Activated CD4-positive, alpha-beta T cell treated with anti-CD3 and anti-CD28 coated beads, Interleukin-2, amount 50 U/mL, for 48 hours (primary cell): ENCODE data around the gene GPR75.

ENCODE experiments used
- DNase-seq, 2 experiments: peaks; one replicate each; pipeline ENCODE4 v3.0.0-alpha.2; 2020

Gene GPR75

DNA sequence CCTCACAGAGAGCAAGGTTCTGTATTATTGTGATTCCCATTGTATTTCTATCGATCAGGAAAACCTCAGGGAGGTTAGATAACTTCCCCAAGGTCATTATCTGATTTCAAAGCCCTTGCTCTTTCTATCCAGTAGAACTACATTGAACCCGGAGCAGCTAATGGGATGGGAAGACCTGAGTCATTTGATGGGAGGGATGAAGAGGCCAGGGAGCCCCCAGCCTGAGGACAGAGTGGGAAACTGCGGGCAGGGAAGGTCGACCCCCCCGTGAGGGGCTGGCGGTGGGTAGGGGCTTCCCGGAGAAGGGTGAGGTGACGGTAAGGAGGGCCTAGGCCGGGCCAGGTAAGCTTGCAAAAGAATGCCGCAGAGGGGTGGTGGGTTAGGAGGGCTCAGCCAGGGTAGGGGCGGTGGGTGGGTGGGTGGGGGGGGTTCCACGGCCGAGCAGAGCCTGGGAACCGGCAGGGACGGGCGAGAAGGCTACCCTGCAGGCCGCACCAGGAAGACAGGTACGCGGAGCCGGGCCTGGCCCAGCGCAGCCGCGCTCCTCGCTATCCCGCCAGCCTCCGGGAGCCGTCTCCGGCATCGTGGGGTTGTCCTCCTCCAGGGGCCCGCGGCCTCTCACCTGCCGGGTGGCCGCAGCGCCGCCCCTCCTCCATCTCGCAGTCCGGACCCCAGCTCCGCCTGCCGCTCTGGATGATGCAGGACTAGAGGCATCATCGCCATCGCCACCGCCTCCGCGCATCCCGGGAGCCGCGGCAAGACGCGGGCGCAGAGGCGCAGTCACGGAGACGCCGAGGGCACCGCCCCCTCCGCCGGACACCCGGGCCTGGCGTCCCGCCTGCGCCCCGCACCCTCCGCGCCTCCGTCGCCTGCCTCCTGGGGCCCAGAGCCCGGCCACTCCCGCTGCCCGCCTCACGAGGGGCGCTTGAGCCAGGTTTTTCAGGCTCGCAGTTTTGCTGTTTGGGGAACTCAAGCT lies at the start of gene GPR75:
Gene GPR75 (minus strand): TSS at position 762 of the 976 bp plus-strand sequence. CDS start 5,211 bp downstream, outside the sequence.
- DNase-seq: no peak

DNA sequence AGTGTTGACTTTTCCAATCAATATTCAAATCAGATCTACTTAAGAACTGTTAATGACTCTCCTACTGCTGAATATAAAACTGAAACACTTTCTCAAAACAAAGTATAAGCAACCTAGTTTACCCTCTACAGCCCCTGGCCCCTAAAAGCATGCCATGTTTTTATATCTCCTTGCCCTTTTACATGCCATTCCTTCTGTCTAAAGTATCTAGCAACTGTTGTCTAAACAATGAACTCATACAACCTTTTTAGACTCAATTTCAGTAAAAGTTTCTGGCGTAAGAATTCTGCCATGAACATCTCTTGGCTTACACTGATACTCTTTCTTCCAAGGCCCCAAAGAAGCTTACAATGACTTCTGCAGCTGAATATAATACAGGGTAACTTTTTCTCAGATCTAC lies 47.8 kb upstream of the GPR75 start:
- DNase-seq: no peak

DNA sequence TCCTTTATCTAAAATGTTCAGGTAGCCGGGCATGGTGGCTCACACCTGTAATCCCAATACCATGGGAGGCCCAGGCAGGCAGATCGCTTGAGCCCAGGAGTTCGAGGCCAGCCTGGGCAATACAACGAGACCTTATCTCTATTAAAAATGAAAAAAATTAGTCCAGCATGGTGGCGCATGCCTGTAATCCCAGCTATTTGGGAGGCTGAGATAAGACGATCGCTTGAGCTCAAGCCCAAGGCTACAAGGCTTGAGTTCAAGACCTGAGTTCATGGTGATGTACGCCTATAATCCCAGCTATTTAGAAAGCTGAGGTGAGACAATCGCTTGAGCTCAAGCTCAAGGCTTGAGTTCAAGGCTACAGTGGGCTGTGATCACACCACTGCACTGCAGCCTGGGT lies 45.6 kb upstream of the GPR75 start:
- no peak for DNase-seq

DNA sequence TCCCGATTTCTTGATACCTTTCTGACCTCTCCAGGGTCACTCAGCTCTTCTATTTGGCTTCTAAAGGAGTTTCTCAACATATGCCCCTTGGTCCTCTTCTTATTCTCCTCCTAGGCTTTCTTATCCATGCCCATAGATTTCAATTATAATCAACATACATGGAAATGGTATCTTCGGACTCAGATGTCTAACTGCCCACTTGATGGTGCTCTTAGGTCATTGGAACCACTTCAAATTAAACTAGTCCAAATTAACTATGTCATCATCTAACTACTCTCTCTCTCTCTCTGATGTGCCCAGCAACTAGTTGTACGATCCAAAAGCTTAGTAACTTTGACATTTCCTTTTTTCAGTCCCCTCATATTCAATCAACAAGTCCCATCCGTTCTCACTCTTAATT lies 43.2 kb upstream of the GPR75 start:
- no peak for DNase-seq

DNA sequence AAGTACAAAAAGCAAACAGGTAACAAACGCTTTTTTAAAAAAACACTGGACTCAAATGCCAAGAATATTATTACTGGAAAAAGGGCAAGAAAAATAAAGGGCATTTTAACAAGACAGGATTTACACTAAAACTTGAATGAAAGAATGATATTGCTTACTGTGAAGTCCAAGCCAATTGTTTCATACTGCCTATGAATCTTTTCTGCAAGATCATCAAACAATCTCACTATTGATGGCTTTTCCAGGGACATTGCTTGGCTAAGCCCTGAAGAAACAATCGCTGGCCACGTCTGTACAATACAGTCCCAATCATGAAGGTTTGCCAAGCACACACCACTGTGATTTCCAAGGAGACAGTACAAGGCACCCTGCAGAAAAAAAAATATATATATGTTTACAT lies 41.4 kb upstream of the GPR75 start:
- no peak for DNase-seq

DNA sequence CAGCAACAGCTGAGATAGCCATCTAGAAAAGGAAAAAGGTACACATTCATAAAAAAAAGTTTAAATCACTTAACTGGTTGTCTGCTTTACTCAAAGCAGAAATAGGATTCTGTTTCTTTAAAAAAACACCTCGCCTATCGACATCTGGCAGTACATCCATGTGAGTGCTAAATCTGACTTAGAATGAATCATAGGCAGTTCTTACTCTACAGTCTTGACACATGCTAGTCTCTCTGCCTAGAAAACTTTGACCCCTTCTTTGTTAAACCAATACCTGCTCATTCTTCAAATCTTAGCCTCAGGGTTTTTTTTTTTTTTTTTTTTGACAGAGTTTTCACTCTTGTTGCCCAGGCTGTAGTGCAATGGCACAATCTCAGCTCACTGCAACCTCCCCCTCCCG lies 37.1 kb upstream of the GPR75 start:
- DNase-seq: no peak

DNA sequence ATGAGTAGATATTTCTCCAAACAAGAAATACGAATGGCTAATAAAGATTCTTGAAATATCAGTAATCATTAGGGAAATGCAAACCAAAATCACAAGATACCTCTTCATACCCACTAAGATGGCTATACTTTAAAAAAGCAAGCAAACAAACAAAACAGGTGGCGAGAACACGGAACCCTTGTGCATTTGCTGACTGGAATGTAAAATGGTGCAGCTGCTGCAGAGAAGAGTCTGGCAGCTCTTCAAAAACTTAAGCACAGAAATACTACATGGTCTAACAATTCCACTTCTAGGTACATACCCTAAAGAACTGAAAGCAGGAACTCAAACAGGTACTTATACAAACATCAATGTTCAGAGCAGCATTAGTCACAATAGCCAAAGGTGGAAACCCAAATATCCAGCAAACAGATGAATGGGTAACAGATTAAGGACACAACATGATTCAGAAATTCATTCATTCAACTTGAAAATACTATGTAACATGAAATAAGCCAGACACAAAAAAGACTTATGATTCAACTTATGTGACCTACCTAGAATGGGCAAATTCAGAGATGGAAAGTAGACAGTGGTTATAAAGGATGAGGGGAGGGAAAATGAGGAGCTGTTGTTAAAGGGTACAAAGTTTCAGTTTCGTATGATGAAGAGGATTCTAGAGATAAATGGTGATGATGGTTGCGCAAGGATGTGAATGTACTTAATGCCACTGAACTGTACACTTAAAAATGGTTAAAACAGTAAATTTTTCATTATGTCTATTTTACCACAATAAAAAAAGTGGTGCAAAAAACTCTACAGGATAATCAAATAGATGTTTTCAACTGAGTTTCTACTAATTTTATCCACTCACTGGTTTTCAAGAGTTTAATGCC lies 26.9 kb upstream of the GPR75 start:
- DNase-seq: no peak

DNA sequence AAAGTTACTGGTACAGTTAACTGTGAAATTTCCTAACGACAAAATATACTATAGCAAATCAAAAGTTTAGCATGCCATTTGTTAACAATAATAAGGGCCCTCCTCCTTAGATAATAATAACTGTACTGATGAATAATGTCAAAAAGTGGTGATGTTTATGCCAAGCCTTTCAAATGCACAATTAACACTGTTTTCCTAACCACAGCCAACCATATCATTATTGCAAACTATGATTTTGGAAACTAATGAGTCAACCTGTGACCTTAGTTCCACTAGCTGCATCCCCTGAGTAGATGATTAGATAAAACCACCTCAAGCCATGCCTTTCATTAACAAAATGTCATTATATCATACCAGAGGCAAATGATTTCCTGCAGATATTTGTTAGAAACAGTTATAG lies 25.1 kb upstream of the GPR75 start:
- DNase-seq: no peak

DNA sequence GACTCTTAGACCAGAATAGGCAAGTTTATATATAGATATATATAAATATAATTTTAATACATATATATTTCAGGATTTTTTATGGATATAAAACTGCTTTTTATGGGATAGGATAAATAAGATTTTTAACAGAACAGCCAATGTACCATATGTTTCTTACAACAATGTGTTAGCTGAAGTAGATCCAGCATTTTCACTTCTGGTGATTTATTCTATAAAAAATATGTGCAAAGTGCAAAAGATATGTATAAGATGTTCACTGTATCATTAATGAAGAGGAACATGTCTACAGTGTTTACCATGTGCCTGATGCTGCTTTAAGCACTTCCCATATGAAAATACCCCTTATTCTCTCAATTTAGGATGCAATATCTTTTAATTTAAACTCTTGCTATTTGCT lies 22.2 kb upstream of the GPR75 start:
- DNase-seq: no peak

DNA sequence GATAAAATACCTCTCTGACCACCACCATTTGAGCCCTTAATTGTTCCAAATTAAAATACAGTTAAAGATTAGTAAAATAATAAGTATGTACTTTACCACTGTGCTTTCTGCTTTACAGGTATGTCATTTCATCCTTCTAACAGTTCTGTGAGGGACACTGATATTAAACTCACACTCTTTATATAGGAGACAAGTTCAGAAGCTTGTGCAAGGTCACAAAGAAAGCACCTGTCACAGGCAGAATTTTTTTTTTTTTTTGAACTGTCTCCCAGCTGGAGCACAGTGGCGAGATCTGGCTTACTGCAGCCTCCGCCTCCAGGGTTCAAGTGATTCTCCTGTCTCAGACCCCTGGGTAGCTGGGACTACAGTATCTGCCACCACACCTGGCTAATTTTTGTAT lies 21.6 kb upstream of the GPR75 start:
- DNase-seq: no peak

DNA sequence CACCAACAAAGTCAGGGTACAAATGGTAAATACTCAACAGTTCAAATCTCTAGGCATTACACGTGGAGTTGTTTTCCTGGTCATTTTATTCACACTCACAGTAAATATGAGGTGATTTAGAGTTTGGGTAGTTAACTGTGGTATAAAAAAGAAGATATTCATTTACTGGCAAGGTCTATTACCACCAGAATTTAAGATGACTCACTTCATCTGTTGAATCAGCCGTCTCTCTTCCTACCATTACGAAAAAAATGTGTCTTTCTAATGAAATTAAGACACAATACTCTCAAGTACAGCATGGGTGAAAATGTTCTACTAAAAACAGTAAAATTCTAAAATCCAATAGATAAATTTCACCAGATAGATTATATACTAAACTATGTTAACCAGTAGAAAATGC lies 21.0 kb upstream of the GPR75 start:
- DNase-seq: no peak

DNA sequence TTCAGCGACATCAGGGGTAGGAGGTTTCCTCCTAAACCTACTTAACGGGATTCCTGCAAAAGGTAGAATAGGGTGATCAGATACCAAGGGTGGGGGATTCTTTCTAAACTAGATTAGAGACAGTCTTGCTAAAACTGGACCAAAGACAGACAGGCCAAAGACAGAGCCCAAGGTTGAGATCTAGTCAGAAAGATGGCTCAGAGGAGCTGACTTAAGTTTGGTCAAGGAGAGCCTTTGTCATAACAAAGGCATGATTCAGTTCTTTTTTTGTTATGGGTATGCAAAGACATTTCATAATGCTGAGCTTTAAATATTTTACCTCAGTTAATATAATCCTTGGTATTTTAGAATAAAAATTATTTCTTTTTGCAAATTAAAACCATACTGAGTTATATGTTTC lies 17.8 kb upstream of the GPR75 start:
- DNase-seq: no peak

DNA sequence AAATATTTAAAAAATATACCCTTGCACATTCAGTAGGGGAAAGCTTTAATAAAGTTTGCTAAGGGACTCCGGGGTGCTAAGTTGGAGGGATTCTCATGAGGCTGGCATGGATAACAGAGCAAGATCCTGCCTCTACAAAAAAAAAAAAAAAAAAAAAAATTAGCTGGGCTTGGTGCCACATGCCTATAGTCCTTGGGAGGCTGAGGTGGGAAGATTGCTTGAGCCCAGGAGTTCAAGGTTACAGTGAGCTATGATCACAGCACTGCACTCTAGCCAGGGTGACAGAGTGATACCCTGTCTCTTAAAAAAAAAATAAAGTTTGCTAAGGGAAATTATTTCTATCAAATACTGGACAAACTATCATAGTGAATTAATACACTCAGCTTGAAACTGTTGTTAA lies 17.3 kb upstream of the GPR75 start:
- DNase-seq: no peak

DNA sequence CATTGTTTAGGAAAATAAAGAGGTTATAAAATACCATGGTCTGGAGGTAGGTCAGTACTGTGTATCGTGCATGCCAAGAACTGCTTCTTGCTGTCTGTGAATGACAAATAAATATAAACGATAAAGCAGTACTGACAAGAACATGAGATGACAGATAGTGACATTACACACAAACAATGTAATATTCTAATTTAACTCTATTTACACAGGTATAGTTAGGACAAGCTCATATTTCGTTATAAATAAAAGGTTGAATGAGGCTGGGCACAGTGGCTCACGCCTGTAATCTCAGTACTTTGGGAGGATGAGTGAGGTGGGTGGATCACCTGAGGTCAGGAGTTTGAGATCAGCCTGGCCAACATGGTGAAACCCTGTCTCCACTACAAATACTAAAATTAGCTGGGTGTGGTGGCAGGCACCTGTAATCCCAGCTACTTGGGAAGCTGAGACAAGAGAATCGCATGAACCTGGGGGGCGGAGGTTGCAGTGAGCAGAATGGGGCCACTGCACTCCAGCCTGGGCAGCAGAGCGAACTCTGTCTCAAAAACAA lies 14.7 kb upstream of the GPR75 start:
- DNase-seq: no peak

DNA sequence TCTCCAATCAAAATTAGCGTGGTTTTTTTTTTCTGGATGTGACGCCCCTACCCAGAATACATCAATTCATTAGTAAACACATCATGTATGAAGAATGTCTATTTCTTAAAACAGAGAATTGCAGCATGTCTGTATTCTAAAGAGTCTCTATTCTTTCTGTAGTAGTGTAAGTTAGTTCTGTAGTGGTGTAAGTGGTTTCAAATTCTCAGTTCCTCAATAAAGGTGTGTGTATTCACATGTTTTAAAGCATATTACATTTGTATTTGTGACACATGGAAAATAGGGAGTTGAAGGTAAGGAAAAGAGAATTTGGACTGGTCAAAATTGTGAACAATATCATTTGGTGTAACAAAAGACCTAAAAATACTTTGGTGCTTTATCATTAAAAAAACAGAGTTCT lies 8.0 kb upstream of the GPR75 start:
- no peak for DNase-seq

DNA sequence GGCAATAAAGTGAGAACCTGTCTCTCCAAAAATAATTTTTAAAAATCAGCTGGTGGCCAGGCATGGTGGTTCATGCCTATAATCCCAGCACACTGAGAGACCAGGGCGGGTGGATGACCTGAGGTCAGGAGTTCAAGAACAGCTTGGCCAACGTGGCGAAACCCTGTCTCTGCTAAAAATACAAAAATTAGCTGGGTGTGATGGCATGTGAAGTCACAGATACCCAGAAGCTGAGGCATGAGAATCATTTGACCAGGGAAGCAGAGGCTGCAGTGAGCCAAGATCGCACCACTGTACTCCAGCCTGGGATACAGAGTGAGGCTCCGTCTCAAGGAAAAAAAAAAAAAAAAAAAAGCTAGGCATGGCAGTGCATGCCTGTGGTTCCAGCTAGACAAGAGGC lies 7.4 kb upstream of the GPR75 start:
- DNase-seq: no peak

DNA sequence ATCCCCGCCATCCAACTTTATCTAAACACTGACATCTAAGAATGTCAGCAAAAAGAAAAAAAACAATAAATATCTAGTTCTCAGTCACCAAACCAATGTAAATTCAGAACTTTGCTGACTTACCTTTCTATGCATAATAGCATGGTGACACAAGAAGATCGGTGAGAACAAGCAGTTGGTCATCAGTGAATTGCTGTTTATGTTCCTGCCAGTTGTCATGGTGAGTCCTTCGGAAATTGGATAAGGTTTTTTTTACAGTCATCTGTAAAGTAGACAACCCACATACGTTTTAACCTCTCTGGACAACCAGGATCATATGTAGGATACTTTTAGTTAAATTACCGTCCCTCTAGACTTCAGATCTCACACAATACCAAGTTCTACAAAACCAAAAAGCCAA lies 6.2 kb upstream of the GPR75 start:
- no peak for DNase-seq

DNA sequence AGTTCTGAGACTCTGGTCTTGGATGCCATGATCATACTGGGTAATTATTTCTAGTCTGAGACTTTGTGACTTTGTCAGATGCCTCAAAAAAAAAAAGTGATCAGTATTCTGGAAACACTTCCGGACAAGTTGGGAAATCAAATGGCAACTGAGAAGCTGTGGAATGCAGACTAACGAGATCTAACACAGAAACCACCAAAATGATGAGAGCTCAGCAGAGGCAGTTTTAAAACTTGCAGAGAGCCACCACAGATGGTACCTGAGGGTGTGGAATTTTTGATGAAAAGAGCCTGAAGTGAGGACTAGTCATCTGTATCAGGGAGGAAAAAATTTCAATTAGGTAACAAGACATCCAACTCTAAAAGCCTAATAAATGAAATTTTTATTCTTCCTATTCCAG lies 5.5 kb upstream of the GPR75 start:
- DNase-seq: no peak

DNA sequence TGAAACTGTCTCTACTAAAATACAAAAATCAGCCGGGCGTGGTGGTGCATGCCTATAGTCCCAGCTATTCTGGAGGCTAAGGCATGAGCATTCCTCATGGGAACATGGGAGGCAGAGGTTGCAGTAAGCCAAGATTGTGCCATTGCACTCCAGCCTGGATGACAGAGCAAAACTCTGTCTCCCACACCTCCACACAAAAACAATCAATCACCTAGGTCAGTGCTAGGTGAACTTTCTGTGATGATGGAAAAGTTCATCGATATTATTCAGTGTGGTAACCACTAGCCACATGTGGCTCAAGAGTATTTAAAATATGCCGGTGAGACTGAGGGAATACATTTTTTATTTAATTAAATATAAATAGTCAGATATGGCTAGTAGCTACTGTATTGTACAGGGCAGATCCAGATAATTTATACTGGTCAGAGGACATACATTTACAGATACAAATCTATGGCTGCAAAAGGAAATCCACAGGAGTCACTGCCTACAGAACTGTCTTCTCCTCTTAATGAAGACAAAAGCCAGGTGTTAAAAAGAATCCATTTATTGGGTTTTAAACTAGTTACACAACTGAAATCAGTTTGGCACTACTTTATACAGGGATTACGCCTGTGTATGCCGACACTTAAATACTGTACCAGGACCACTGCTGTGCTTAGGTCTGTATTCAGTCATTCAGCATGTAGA lies 3.9 kb upstream of the GPR75 start:
- no peak for DNase-seq

DNA sequence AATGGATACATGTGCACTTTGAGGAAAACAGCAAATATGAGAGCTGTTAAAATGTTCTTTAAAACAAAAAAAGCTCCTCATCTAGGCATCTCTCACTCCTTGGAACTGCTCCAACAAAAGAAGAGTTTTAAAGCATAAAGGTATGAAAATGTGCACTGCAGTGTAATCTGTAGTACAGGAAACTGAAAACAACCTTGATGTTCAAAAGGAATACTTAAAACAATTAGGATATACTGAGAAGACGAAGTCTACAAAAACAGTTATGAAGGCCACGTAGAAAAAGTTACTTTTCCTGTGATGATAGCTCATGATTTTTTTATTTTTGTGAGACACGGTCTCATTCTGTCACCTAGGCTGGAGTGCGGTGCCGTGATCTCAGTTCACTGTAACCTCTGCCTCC lies 2.1 kb upstream of the GPR75 start:
- DNase-seq: no peak

DNA sequence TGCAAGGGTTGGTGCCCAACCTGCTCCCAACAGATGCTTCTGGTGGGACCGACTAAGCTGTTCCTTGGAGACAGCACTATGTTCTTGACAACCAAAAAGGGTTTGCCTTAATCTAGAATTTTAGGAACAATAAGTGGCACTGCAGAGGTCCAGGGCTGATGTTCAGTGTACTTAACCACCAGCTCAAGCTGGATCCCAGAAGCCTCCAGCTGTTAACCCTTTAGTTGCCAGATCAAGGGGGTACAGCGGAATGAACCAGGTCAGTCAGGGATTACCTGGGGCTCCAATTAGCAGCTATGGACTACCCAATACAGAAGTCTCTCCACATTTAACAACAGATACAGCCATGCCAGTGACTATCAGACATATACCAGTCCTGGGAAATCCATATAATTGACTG lies 3.5 kb downstream of the GPR75 start:
- no peak for DNase-seq

DNA sequence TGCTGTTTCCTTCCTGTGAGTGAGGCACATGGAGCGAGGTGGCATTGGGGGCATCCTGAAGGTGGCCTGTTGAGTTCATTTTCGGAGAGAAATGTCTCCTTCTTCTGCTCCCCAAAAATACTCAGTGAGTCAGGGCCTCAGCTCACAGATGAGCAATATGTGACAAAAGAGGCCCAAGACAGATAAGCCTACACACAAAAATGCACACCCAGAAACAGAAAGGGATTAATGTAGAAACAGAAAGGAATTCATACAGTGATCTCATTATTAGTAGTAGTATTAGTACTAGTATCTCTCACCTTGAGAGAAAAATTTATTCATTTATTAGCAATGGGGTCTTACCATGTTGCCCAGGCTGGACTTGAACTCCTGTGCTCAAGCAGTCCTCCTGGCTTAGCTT lies 5.1 kb downstream of the GPR75 start:
- DNase-seq: no peak

DNA sequence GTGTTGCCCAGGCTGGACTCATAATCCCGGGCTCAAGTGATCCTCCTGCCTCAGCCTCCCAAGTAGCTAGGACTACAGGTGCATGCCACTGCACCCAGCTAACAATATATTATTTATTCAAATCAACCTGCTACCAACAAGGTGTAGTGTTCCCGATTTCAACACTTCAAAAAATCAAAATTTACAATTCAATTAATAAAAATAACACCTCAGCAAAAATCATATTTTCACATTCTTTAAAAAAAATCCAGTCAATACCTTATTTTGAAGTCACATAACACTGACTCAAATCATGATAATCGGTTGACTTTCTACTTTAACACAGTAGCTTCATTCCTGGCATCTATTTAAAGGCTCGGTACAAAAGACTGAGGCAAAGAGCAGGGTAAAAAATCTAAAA lies 7.2 kb downstream of the GPR75 start:
- no peak for DNase-seq
